ENCODE measurements around the gene KIAA1217.

The KIAA1217 gene

DNA sequence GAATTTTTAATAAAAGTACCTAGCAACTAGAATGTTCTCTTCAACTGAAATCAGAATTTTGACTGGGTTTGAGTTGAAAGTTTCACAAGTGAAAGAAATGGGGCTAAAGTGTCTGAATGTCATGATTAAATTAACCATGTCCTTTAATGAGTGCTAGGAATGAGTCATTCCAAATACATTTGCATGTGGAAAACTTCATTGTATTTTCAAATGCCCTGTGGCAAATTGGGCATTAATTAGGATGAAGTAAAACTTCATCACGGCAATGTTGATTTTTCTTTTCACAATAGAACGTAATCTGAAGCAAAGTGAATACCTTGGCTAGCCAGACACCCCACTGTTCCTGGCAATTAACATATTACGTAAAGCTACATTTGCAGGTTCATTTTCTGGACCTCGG, 166.6 kb downstream of the KIAA1217 start:
- H3K4me3 ChIP-seq (ENCODE audit: low read depth, low read length) = no peak overlapping the region
- TF ChIP-seq, protein P1, sequence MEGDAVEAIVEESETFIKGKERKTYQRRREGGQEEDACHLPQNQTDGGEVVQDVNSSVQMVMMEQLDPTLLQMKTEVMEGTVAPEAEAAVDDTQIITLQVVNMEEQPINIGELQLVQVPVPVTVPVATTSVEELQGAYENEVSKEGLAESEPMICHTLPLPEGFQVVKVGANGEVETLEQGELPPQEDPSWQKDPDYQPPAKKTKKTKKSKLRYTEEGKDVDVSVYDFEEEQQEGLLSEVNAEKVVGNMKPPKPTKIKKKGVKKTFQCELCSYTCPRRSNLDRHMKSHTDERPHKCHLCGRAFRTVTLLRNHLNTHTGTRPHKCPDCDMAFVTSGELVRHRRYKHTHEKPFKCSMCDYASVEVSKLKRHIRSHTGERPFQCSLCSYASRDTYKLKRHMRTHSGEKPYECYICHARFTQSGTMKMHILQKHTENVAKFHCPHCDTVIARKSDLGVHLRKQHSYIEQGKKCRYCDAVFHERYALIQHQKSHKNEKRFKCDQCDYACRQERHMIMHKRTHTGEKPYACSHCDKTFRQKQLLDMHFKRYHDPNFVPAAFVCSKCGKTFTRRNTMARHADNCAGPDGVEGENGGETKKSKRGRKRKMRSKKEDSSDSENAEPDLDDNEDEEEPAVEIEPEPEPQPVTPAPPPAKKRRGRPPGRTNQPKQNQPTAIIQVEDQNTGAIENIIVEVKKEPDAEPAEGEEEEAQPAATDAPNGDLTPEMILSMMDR (IDR thresholded peaks at IDR 0.05; ENCODE audit: borderline replicate concordance, insufficient read depth, low read depth, low read length) = no peak

DNA sequence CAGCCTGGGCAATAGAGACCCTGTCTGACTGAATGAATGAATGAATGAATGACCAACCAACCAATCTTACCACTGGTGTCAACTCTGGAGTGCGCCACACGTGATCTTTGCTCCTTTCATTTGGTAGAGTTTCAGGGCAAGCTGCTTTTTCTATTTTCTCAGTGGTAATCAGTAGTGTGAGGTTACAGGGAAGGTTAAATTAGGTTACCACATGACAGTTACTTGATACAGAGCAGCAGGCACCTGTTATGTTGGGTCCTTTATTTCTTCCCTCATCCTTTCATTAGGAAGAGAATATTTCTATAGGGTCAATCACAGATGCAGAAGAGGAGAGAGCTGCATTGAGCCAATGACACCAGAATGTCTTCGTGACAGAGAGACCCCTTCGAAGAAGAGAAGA, 167.8 kb downstream of the KIAA1217 start:
- TF ChIP-seq, protein P1 (IDR thresholded peaks at IDR 0.05; ENCODE audit: borderline replicate concordance, insufficient read depth, low read depth, low read length) = no peak

DNA sequence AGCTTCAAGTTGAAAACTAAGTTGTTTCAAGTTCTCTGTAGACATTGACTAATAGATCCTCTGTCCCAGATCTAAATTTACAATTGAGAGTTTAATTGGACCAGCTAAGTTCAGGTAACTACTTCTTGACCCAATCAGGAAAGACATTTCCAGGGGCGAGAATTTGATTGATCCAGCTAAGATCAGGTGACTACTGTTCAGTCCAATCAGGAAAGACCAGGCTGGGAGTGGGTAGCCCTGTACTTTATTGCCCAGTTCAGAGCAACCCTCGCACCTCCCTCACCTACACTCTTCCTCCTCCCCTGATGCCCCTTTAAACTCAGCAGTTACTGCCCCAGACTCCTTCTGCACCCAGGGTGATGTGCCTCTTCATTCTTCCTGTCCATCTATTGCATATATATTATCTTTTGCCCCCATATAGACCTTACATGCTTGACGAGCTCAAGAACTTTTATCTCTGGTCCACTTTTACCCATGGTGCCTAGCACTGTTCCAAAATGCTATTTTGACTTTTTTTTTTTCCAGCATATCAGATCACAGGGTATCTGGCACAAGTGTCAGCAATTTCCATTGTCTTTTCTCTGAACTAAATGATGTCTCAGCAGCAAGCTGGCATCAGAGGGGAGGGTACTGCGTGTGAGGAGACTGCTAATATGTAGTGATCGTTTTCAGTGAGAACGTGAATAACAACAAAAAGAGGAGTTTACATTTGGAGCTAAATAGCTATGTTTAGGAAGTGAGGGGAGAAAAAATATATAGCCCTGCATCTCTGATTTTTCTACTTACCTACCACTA, 169.4 kb downstream of the KIAA1217 start:
- H3K4me3 ChIP-seq (ENCODE audit: low read depth, low read length) = no peak overlapping the region
- TF ChIP-seq, protein P1 (IDR thresholded peaks at IDR 0.05; ENCODE audit: borderline replicate concordance, insufficient read depth, low read depth, low read length) = no peak

More for the DNA sequence above, 167.8 kb downstream of the KIAA1217 start:
- no peak overlapping the region for H3K4me3 ChIP-seq (ENCODE audit: low read depth, low read length)

DNA sequence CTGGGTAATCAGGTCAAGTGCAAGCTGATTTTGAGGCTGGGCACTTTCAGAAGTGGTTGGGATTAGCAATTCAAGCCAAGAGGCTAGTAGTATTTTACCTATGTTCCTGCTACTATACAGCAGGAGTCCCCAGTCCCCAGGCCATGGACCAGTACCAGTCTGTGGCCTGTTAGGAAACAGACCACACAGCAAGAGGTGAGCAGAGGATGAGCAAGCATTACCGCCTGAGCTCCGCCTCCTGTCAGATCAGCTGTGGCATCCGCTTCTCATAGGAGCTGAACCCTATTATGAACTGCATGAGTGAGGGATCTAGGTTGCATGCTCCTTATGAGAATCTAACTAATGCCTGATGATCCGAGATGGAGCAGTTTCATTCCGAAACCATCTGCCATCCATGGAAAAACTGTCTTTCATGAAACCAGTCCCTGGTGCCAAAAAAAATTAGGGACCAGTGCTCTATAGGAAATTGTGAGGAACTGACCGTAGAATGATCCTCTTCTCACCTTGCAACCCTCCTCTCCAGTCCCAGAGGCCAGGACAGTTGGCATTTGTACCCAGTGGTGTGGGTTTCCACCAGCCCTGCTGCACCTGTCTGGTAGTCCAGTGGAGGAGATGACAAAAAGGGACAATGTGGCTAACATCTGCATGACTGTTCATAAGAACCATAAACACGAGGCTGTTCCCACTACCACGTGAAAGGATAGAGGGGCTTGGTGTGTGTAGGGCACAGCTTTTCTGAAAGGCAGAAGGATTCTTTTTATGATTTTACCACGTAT, 172.5 kb downstream of the KIAA1217 start:
- H3K4me3 ChIP-seq (ENCODE audit: low read depth, low read length) = no peak overlapping the region
- TF ChIP-seq, protein P1 (IDR thresholded peaks at IDR 0.05; ENCODE audit: borderline replicate concordance, insufficient read depth, low read depth, low read length) = no peak

DNA sequence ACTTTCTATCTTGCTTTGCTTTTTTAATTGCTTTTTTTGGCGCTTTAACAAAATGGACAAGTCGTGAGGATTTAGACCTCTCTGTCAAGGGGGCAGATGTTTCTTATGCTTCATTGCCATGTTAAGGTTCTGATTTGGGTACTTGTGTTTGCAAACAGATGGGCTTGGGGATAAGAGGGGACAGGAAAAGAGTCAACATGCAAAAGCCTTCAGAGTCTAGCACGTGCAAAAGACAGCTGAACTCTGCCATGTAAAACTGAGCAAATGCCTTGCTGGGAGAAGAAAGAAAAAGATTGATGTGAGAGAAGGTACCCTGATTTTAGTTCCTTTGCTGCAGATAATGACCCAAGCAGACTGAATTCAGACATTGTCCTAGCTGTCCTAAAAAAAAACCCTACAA, 173.1 kb downstream of the KIAA1217 start:
- H3K4me3 ChIP-seq (ENCODE audit: low read depth, low read length) = no peak overlapping the region
- TF ChIP-seq, protein P1 (IDR thresholded peaks at IDR 0.05; ENCODE audit: borderline replicate concordance, insufficient read depth, low read depth, low read length) = no peak

DNA sequence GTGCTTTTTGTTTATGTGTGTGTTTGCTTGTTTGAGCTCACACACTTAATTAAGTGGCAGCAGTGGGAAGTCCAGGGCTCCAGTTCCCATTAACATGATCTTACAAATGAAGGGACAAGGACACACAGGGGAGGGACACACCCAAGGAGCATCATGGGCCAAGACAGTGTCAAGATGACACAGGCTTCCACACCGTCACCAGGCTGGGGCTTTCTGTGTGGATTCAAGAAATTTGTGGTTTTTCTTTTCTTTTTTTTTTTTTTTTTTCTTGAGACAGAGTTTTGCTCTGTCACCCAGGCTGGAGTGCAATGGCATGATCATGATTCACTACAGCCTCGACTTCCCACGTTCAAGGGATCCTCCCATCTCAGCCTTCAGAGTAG, 173.6 kb downstream of the KIAA1217 start:
- H3K4me3 ChIP-seq (ENCODE audit: low read depth, low read length) = no peak overlapping the region
- TF ChIP-seq, protein P1 (IDR thresholded peaks at IDR 0.05; ENCODE audit: borderline replicate concordance, insufficient read depth, low read depth, low read length) = no peak

Measured in GM12875 (cell line).